ENCODE measurements around the gene ARHGAP26.
"Not testable (repeated sequence)": the region's sequence is repeated elsewhere in the genome, so short reads cannot be mapped to it uniquely, and the experiment has no call there.

The ARHGAP26 gene

DNA sequence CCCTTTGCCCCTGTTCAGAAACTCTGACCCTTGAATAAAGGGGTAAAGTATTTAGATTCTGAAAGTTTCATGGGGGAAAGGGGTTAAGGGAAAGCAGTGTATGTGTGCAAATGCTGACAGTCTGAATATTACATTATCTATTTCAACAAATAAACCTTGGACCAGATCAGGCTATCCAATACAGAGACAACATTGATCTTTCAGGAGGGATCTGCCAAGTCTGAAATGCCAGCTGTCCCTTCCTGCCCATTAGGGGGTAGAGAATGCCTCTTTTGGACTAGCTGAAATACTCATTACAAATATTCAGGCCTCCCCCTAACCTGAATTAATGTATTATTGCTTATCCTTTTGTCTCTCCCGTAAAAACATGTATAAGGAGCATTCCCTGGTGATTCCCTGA is 413.8 kb downstream of the ARHGAP26 start:
- DNase-seq (ENCODE audit: low spot score): no peak

DNA sequence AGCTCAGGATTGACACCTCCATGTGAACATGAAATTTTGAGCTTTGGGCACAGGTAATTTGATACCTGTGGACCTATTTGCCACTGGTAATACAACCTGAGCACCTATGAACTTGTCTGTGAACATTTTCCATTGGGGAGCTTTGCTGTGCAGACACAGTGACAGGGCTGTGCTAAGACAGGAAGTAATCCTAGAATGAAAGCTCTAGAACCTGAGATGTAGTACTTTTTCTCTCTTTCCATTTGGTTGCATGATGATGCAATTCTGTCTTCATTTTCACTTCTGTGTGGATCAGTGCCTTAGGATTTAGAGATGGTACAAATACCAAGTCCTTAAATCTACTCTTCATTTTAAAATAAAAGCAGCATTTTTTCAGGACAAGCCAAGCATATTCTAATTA is 416.4 kb downstream of the ARHGAP26 start:
- no peak for DNase-seq (ENCODE audit: low spot score)

DNA sequence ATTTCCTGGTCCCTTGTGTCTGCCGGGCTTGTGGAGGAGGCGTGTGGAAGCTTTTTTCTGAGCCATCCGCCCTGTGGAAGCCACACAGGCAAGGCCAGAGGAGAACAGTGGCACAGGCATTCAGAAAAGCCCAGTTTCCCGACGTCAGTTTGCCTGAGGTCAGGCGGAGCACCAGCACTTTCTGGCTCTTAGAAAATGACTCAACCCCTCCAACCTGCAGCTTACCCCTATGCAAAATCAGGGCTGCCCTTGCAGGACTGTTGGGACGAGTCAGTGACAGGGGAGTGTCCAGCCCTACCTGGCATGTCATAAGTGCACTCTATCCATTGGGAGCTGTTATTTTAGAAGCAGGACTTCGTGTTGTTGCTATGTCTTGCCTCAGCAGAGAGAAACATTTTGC is 417.3 kb downstream of the ARHGAP26 start:
- DNase-seq (ENCODE audit: low spot score): no peak

DNA sequence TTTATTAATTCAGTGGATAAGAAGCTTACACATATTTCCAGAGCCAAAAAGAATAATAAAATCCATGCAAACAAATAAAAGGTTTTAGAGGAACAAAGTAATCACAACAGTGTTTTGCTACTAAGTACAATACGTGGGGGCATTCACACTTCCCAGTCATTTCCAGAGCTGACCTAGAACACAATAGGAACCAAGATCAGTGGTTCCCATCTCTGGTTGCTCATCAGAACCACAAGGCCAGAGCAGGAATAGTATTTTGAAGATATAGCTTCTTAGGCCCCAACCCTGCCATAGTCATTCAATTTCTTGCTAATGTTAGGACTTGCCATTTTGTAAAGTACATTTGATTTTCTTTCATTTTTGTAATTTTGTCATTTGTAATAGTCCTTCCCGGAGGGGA is 417.9 kb downstream of the ARHGAP26 start:
- DNase-seq (ENCODE audit: low spot score): no peak

DNA sequence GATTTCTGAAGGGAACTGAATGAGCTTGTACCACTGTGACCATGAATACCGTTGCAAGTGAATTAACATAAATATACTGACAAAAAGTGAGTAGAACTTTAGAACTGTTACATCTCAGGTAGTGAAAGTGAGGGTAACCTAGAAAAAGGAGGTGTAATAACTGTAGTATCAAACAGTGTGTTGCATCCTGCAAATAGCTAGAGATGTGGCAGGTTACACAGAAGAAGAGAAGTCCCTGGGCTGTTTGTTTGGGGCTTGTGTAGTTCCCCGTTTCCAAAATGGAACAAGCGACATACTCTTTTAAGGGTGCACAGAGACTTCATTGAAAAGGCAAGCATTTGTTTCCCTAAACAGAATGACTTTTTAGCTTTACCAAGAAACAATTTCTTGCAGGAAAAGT is 418.5 kb downstream of the ARHGAP26 start:
- DNase-seq (ENCODE audit: low spot score): no peak

DNA sequence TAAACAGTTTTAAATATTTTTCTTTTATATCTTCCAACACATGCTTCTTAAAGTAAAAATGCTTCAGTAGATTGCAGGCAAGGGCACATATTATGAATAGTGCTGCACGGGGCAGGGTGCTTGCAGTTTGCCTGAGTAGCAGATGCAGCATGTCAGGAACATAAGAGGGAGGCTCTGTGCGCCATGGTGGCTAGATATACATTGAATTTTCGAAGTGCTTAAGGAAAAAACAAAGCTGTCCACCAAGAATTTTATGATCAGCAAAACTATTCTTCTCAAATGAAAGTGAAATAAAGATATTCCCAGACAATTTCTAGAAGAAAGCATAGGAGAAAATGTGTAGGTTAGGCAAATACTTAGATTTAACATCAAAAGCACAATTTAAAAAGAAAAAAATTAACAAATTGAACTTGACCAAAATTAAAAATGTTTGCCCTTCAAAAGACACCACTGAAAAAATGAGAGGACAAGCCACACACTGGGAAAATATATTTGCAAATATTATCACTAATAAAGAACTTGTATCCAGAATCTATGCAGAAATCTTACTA is 420.2 kb downstream of the ARHGAP26 start:
- DNase-seq (ENCODE audit: low spot score): no peak

DNA sequence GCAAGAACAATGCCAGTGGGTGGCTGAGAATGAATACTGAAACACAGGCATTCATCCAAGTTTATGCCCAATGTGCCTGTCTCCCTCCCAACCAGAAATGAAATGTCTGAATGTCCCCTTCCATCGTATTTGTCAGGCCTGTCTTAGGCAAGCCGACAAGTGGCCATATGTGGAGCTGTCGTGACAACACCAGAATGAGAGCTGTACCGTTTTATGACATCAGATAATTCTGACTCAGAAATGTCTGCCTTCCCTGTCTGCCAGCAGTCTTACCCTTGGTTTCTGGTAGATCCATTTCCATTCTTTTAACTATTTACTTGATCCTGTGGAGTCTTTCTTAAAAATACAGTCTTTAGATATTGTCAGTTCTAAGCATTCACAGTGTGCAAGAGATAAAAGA is 421.5 kb downstream of the ARHGAP26 start:
- DNase-seq (ENCODE audit: low spot score): no peak

DNA sequence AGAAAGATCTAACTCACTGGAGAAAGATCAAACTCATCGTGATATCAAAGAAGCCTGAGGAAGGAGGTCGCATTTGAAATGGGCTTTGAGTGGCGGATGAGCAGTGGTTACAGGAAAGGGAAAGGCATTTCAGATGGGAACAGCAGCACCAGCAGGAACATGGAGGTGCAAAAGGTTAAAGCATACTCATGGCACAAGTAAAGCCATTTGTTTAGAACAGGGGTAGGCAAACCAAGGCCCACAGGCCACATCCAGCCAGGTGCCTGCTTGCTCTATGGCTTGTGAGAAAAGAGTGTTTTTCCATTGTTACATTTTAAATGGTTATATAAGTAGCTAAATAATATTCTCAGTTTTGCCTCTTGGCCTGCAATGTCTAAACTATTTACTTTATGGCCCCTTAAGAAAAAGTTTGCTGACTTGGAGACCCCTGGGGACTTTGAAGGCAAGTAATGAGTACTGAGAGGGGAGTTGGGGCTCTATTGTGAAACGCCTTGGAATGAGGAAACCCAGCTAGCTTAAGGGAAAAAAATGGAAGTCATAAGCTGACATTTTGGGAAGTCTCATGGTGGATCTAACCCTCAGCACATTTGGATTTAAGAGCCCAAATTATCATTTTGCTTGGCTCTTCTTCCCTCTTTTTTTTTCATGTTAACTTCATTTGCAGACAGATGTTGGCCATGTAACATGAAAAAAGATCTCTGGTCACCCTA is 422.2 kb downstream of the ARHGAP26 start:
- no peak for DNase-seq (ENCODE audit: low spot score)

DNA sequence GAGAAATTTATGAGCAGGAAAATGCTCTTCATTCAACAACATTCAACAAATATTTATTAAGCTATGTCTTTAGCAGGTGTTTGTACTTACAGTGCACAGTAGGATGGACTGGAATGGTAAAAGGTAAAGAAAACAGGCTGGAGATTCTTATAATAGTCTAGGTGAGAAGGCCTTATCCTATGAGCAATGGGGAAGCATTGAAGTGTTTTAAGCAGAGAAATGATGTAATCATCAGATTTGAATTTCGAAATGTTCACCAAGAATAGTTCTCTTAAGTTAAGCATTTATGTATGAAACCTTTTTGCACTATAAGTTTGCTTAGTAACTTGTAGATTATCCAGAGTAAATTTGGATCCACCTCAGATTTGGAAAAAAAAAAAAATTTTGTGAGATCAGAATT is 424.0 kb downstream of the ARHGAP26 start:
- DNase-seq (ENCODE audit: low spot score): no peak

DNA sequence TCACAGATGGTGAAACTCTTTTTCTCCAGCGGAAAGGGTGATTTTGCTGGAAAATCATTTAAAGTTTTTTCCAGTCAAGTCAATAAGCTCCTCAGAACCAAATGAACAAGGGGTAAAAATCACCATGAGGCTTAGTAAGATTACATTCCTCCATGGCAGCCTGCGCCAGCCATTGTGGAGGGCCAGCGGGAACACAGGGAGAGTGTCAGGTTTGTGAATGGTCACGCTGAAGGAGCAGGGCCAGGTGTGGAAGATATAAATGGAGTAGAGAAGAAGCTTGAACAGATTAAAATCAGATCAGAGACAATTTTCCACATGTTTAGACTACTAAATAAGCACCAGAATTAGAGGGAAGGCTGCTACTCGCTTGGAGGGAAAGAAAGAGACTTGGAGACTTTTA is 424.5 kb downstream of the ARHGAP26 start:
- no peak for DNase-seq (ENCODE audit: low spot score)

DNA sequence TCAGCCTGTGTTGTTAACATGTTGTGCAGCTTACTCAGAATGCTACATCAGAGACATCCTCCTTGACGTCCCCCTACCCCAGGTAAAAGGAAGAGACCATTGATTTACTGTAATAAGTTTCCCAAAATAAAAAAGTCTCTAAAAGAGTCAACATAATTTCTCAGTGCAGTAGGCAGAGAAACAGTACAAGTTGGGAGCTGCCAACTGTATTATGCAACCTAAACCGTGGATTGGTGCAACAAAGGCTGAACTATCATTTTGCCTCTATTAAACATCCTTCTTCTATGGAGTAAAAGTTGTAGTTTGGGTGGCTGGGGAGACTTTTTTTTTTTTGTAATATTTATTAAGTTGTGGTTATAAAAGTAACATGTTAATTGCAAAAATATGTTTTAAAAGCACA is 425.3 kb downstream of the ARHGAP26 start:
- no peak for DNase-seq (ENCODE audit: low spot score)

DNA sequence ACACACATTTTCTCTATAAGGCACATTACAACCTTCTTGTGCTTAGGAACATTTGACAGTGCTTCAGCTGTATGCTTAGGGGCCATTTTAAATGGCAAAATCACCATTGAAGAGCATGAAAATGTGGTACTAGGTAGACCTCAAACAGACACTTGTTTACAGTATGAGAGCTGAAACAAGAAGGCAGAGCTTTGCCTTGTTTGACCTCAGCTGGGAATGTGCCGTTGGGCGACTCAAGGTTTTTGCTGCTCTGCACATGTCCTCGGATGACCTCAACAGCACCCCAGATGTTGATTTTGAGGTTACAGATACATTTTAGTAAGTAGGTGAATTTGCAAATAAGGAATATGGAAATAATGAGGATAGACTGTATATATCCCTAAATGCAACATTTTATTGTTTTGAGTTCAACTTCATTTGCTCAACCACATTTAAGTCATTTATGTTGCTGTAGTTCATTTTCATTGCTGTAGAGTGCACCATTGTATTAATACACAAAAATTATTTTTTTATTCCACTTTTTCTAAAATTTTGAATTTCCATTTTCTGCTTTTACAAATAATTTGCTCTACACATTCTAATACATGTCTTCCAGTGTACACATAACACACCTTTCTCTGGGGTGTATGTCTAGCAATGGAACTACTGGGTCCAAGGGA is 426.6 kb downstream of the ARHGAP26 start:
- DNase-seq (ENCODE audit: low spot score): no peak

DNA sequence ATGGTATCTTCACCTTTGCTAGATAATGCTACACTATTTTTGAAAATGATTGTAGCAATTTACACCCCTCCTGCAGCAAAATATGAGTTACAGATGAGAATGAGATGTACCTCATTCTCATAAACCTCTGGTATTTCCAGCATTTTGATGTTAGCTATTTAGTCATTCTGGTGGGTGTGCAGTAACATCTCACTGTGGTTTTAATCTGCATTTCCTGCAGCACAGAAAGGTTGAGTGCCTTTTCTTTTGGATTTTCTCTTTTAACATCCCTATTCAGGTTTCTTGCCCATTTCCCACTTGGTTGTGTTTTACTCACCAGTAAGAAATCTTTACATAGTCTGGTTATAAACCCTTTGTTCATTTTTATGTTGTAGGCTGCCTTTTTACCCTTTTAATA is 427.1 kb downstream of the ARHGAP26 start:
- no peak for DNase-seq (ENCODE audit: low spot score)

DNA sequence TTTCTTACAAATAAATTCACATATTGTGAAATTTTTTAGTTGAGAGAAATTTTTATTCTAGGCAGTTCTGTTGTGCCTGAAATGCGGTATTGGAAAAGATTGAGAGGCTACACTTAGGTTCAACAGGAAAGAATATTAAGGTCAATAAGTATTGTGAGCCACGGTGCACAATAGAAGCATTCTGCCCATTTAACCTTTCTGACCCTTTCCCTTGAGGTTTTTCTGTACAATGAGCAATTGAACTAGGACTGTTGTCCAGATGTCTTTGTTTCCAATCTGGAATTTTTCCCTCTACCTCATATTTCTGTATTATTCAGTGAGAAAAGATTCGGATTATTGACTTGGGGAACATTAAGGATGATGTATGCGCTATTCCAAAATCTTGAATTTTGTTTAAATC is 428.2 kb downstream of the ARHGAP26 start:
- no peak for DNase-seq (ENCODE audit: low spot score)

DNA sequence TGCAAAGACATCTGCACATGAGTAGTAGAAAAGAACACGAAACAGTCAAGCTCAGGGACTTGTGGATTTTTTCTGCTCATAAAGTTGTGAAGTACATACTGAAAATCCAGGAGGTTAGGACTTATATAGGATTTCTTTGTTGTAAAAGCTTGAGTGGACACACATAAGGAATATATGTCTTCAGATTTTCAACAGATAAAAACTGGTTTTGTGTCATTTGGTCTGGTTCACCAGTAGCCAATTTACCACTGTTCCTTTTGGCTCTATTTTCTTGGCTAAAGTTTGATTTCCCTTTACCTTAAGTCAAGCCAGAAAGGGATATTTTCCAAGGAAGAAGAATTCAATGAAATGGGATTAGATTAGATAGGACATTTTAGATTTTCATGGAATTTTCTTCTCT is 429.0 kb downstream of the ARHGAP26 start:
- no peak for DNase-seq (ENCODE audit: low spot score)

DNA sequence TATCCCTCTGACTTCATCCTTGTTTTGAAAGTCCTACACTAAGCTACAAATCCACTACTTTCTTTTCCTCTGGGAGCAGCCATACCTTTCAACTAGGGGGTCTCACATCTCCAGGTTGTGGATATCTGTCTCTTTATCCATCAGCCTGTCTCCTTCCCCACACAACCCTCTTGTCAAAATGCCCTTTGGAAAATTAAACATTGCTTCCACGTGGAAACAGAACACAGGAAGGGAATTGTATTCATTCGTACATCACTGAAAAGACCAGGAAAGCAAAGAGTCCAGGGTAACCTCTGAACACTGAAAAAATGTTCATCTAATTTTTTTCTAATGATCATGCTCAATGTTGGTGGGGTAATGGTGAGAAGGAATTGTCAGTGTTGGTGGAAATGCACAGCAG is 429.7 kb downstream of the ARHGAP26 start:
- no peak for DNase-seq (ENCODE audit: low spot score)

DNA sequence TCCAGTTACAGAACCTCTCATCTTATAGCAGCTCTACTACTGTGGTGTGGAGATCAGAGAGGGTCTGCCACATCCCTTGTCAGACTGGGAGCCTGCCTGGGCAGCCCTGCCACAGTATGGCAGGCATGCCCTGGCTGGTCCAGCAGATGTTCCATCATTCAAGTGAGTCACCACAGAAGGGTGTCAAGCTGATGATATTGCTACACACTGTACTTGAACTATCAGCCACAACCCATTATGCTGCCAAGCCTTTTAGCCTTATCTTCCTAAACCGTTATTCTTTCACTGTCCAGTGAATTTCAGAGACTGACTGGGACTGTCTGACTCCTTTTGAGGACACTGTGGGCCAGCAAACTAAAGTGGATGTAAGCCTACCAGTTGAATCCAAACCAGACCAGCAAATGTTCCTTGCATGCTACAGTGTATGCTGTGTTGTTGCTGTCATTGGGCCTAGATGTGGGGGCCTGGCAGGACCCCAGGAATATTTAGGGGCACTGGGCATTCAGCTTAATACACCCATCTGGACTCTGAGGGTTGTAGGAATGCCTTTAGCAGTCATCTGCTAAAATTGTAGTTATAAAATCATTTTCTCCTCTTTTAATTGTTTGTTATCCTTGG is 430.7 kb downstream of the ARHGAP26 start:
- DNase-seq (ENCODE audit: low spot score): no peak

DNA sequence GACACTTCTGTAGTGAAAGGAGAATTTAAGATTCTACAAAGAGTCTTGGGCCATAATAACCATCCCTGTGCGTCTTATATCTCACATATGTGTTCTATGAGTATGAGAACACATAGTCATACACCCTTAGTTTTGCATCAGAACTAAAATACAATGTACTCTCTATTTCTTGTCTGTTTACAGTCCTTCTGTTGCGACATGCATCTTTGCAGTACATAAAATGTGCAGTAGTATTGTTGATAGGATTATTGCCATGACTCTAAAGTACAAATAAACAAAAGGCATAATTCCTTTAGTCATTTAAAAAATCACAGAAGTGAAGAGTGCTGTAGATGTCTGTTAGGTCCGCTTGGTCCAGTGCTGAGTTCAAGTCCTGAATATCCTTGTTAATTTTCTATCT is 431.4 kb downstream of the ARHGAP26 start:
- DNase-seq (ENCODE audit: low spot score): no peak

DNA sequence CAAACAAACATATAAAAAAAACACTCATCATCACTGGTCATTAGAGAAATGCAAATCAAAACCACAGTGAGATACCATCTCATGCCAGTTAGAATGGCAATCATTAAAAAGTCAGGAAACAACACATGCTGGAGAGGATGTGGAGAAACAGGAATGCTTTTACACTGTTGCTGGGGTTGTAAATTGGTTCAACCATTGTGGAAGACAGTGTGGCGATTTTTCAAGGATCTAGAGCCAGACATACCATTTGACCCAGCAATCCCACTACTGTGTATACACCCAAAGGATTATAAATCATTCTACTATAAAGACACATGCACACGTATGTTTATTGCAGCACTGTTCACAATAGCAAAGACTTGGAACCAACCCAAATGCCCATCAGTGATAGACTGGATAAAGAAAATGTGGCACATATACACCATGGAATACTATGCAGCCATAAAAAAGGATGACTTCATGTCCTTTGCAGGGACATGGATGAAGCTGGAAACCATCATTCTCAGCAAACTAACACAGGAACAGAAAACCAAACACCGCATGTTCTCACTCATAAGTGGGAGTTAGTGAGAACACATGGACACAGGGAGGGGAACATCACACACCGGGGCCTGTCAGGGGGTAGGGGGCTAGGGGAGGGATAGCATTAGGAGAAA is 433.3 kb downstream of the ARHGAP26 start:
- DNase-seq (ENCODE audit: low spot score): not testable (repeated sequence)

DNA sequence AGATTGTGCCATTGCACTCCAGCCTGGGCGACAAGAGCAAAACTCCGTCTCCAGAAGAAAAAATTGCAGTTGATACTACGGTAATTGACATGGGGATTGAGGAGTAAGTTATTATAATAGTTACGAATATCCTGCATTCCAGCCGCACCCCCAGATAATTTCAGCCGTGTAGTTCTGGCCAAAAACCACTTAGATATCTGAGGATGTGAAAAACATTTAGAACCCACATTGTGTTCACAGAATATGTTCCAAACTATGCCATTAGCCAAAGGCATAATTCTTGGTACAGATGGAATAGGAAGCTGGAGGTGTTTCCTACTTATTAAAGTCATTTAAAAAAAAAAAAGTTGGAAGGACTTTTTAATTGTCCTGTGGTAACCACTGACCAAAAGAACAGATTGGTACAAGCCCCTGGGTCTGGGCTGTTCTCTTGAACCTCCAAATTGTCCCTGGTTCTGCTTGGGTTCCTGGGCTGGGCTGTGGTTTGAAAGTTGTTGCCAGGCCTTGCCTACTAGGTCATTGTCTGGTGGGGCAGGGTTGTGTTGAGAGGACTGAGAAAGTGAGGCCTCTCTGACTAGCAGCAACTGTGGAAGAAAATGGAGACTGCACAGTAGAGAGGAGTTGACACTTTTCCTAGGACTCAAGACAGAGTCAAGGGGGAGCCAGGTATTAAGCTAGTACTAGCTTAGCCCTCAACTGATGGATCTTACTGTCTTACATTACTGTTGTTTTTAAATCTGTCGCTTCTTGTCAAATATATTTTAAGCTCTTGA is 434.5 kb downstream of the ARHGAP26 start:
- no peak for DNase-seq (ENCODE audit: low spot score)

DNA sequence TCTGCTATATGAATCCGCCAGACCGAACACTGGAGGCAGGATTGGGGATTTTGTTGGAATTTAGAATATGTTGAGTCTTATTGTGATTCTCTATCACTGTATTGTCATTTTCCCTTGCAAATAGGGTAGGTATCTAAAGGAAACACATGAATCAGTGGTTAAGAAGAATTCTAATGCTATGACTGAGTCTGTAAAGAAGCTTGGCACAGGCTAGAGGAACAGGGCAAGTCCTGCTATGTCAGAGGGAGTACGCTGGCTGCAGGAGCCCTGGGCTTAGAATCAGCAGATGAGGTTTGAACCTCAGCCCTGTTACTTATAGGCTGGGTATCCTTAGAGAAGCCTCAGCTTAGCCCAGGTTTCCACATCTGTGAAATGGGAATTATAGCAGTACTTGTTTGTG is 435.2 kb downstream of the ARHGAP26 start:
- no peak for DNase-seq (ENCODE audit: low spot score)

DNA sequence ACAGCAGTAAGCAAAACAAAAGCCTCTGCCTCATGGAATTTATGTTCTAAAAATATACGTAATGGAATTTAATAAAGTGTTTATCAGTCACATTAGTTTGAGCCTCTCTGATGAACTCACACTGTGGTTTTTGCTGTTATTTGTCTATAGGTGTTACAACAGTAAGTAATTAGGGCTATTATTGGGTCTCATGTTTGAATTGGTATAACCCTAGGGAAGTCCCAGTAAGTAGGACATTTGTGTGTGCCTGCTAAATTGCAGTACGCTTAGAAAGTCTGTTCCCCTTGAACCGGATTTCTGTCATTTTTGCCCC is 435.7 kb downstream of the ARHGAP26 start:
- DNase-seq (ENCODE audit: low spot score): no peak

All from activated CD4-positive, alpha-beta T cell treated with anti-CD3 and anti-CD28 coated beads, Interleukin-2, Interleukin-4, amounts not matched to agents 100 ng/mL and 50 ng/mL, durations not matched to agents 16 hours and 8 hours (primary cell).